GM12878 (cell line): ENCODE measurements around the gene ACTG1.

Experiments used
- ATF2 ChIP-seq: IDR thresholded peaks from 2 replicates; pipeline ENCODE4 v1.6.1; 2012; ENCODE audit warnings: low read length, inconsistent platforms
- CTCF ChIP-seq, 3 experiments: IDR thresholded peaks in 2 of 3; conservative IDR thresholded peaks in 1 of 3; 2 replicates each; pipeline ENCODE4 v1.5.1; 2011; ENCODE audit warnings: low read depth in 3 of 3, low read length in 3 of 3, mild to moderate bottlenecking in 3 of 3, control low read depth in 2 of 3, moderate library complexity in 2 of 3, inconsistent platforms in 1 of 3, mixed read lengths in 1 of 3; ENCODE audit not compliant: control insufficient read depth in 2 of 3, insufficient read depth in 1 of 3; ENCODE audit errors: extremely low read depth in 1 of 3
- IRF5 ChIP-seq: fragments of 450-650 bp; IDR thresholded peaks from 2 replicates; pipeline ENCODE4 v1.6.1; 2017; ENCODE audit warnings: borderline replicate concordance
- POLR2A ChIP-seq: IDR thresholded peaks from 2 replicates; pipeline ENCODE4 v1.6.1; 2011; ENCODE audit warnings: low read depth, mild to moderate bottlenecking, low read length
- POLR2AphosphoS5 ChIP-seq: IDR thresholded peaks from 2 replicates; pipeline ENCODE4 v1.6.1; 2011; ENCODE audit warnings: mild to moderate bottlenecking, low read length, inconsistent platforms
- TCF7 ChIP-seq: IDR thresholded peaks from 2 replicates; pipeline ENCODE4 v1.6.1; 2014; ENCODE audit warnings: antibody characterized with exemption, borderline replicate concordance

- TF ChIP-seq POLR2A (no peak), POLR2AphosphoS5 (no peak), CTCF (IDR thresholded peaks at IDR 0.05 in 2 of 3, conservative IDR thresholded peaks at IDR 0.05 in 1 of 3; ENCODE audit: control insufficient read depth in 2 of 3, extremely low read depth in 1 of 3, insufficient read depth in 1 of 3, low read depth in 3 of 3, low read length in 3 of 3) (no peak), ATF2 (no peak), IRF5 (no peak), TCF7 (no peak)
Observed at GRCh38 chr17:81546906-81547613, 34.5 kb upstream of the ACTG1 start.
